Thymus (tissue), 11 donors: ENCODE data around the gene TMEM114. TPM values are rescaled to one million over a fixed set of nuclear protein-coding genes. Genes with fewer than 3 reads are reported as not detected.

Source experiments
- DNase-seq, 9 donors: peaks; one replicate each; pipeline ENCODE4 v3.0.0-alpha.2; 2013; ENCODE audit warnings: low spot score in 9 of 9, low read depth in 6 of 9, missing footprints in 1 of 9
- H3K27ac ChIP-seq, 2 donors: one replicate each; pipeline ENCODE4 v1.5.1; 2013; ENCODE audit warnings: control low read depth in 1 of 2, low read depth in 1 of 2, low read length in 1 of 2, mild to moderate bottlenecking in 1 of 2, moderate library complexity in 1 of 2
- H3K27me3 ChIP-seq, 2 donors: one replicate each; pipeline ENCODE4 v1.5.1; 2013; ENCODE audit warnings: low read length in 1 of 2; ENCODE audit not compliant: control insufficient read depth in 2 of 2, insufficient read depth in 1 of 2
- H3K36me3 ChIP-seq, 2 donors: one replicate each; pipeline ENCODE4 v1.5.1; 2013; ENCODE audit warnings: low read length in 1 of 2, mild to moderate bottlenecking in 1 of 2, moderate library complexity in 1 of 2; ENCODE audit not compliant: control insufficient read depth in 2 of 2, insufficient read depth in 2 of 2
- H3K4me1 ChIP-seq, 2 donors: one replicate each; pipeline ENCODE4 v1.5.1; 2013; ENCODE audit warnings: low read length in 2 of 2; ENCODE audit not compliant: control insufficient read depth in 2 of 2, insufficient read depth in 2 of 2
- H3K4me3 ChIP-seq, 2 donors: one replicate each; pipeline ENCODE4 v1.5.1; 2013; ENCODE audit warnings: low read length in 2 of 2, control low read depth in 1 of 2, mild to moderate bottlenecking in 1 of 2
- H3K9me3 ChIP-seq, 2 donors: one replicate each; pipeline ENCODE4 v1.5.1; 2013; ENCODE audit warnings: low read length in 1 of 2, mild to moderate bottlenecking in 1 of 2; ENCODE audit not compliant: control insufficient read depth in 2 of 2, insufficient read depth in 1 of 2
- WGBS: extraction: QIAGEN DNeasy Blood & Tissue Kit; methylation state at CpG from one replicate; pipeline ENCODE4 v1.1.7; 2013; 5-methylcytosine and 5-hydroxymethylcytosine counted together
- polyA plus RNA-seq: library from polyadenylated mRNA; stranded (reverse); fragments of 200-250 nt; gene quantifications from one replicate; pipeline ENCODE4 v1.2.3, GENCODE V29; 2013
- total RNA-seq: library from RNA; stranded (reverse); fragments of 120-200 nt; gene quantifications from one replicate; pipeline ENCODE4 v1.2.4, GENCODE V29; 2013
- donor health status: healthy.

TMEM114 gene
- total and polyA plus RNA-seq, 2 donors = 0.14 to 0.34 TPM

- Histone ChIP-seq H3K9me3 (no peaks in the 10 kb centered on the region), H3K4me1 (no peaks in the 10 kb centered on the region), H3K4me3 (no peak overlapping the region), H3K27ac (no peak overlapping the region), H3K27me3 (no peaks in the 10 kb centered on the region), H3K36me3 (no peaks in the 10 kb centered on the region)
- DNase-seq = no peak
- WGBS = 86% methylated on average over 7 of the region's 7 CpGs
Measured at GRCh38 chr16:8522757-8523156, 67.6 kb downstream of the TMEM114 start.

DNA sequence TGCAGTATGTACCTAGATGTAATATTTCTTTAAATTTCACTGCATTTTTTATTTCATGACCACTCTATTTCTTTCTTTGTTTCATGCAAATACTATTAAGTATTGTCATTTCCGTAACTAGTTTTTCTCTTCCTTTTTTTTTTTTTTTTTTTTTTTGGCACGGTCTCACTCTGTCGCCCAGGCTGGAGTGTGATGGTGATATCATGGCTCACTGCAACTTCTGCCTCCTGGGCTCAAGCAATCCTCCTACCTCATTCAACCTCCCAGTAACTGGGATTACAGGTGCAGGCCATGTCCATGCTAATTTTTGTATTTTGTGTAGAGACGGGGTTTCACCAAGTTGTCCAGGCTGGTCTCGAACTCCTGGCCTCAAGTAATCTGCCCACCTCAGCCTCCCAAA is 70.7 kb downstream of the TMEM114 start:
- no peak overlapping the region for H3K4me3 ChIP-seq
- WGBS = 86% methylated on average over 5 of the region's 5 CpGs
- no peaks in the 10 kb centered on the region for H3K36me3 ChIP-seq
- DNase-seq = no peak
- H3K9me3 ChIP-seq = no peaks in the 10 kb centered on the region
- no peaks in the 10 kb centered on the region for H3K27me3 ChIP-seq
- H3K4me1 ChIP-seq = no peaks in the 10 kb centered on the region
- H3K27ac ChIP-seq = no peak overlapping the region

Other genes with a start within 250 kb of the TMEM114 start
- gene METTL22, start 31.2 kb upstream of the TMEM114 start, total RNA-seq = 11.1 TPM
- 27.5 TPM for gene METTL22, start 31.2 kb upstream of the TMEM114 start, polyA plus RNA-seq
- 3.4 TPM for gene ABAT, start 84.1 kb upstream of the TMEM114 start, total RNA-seq
- gene ABAT, start 84.1 kb upstream of the TMEM114 start, polyA plus RNA-seq = 8.6 TPM
- gene TMEM186, start 207.1 kb upstream of the TMEM114 start, total RNA-seq = 6.3 TPM
- 14.2 TPM for gene TMEM186, start 207.1 kb upstream of the TMEM114 start, polyA plus RNA-seq
- gene PMM2, start 207.3 kb upstream of the TMEM114 start, total RNA-seq = 13.8 TPM
- gene PMM2, start 207.3 kb upstream of the TMEM114 start, polyA plus RNA-seq = 18.6 TPM